HFF-Myc (cell line): Measurements from ENCODE around the gene NABP2.
A peak's percentile ranks its signal among the peaks of the same experiment; 100 is the strongest.

Source experiments
- DNase-seq: peaks from one replicate; pipeline ENCODE4 v3.0.0-alpha.2; 2011; ENCODE audit warnings: low read depth; ENCODE audit errors: extremely low read depth
- H3K4me3 ChIP-seq: replicated peaks from 2 replicates; pipeline ENCODE4 v1.5.1; 2011; ENCODE audit warnings: low read depth, mild to moderate bottlenecking, control low read depth, low read length
- CTCF ChIP-seq: IDR thresholded peaks from 2 replicates; pipeline ENCODE4 v1.5.1; 2012; ENCODE audit warnings: mild to moderate bottlenecking, low read depth, low read length, control low read depth; ENCODE audit errors: missing control alignments

The NABP2 gene

GRCh38 chr12:56221757-56222530 lies 2.2 kb upstream of the NABP2 start, which contains the start of gene RNF41:
RNF41 (minus strand) TSS chr12:56221922; CDS start chr12:56214047, 7,875 bp downstream.
- peak; percentile 92 for DNase-seq
- TF ChIP-seq CTCF = no peak
- peak within 1 kb of the TSS; percentile 89 for H3K4me3 ChIP-seq

DNA sequence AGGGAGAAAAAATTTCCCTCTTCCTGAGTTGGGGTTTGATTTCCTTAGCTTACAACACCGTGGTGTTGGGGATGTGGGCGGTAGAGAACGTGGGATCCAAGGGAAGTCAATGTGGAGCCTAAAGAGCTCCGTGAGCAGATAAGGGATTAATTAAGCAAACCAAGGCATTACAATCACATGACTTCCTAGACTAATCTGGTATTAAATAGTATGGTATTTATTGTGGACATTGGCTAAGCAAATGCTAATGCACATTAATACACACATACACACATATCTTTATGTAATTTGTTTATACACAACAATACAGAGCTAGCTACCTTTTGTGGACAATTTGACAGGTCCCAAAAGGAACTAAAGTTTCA lies 1.6 kb upstream of the NABP2 start:
- DNase-seq = no peak
- no peak for TF ChIP-seq CTCF
- peak overlapping the region; percentile 89 for H3K4me3 ChIP-seq

DNA sequence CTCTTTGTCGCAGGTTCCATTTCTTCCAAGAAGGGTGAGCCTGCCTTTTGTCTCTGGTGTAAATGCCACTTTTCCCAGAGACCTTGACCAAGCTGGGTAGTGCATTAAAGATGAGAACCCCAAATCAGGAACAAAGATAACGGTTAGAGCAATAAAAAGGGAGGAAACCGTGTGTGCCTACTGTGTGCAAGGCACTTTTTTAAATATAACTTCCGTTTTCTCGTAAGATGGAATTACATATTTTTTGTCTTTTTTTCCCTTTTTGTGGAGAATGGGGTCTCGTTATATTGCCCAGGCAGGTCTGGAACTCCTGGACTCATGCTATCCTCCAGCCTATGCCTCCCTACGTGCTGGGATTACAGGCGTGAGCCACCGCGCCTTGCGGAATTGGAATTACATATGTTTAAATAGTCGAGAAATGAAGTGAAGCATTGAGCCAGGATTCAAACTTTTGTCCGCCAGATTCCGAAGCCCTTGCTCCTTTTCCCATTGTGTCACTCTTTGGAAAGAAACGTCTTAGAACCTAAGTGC lies 506 bp upstream of the NABP2 start:
- TF ChIP-seq CTCF = no peak
- DNase-seq = no peak
- H3K4me3 ChIP-seq = 0 out of 2 replicates have a peak overlapping the region, but pooled peaks have one; percentile 10

DNA sequence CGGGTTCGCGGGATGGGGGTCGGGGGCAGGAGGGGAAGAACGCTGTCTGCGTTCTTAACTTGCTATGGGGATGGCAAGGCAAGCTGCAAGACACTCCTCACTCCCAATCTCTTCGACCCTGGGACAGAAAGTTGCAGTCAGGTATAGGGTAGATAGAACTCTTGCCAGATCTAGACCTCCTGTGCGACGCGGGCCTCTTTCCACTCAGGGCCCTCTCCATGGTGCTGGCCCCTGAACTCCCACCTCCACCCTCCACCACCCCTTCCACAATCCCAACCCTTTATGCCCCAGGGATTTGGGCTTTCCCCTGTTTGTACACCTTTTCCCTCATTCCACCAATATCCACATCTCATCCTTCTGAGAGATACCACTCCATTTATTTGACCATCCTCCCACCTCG lies 812 bp downstream of the NABP2 start:
- no peak for TF ChIP-seq CTCF
- no peak for DNase-seq
- H3K4me3 ChIP-seq = peak overlapping the region; percentile 73

DNA sequence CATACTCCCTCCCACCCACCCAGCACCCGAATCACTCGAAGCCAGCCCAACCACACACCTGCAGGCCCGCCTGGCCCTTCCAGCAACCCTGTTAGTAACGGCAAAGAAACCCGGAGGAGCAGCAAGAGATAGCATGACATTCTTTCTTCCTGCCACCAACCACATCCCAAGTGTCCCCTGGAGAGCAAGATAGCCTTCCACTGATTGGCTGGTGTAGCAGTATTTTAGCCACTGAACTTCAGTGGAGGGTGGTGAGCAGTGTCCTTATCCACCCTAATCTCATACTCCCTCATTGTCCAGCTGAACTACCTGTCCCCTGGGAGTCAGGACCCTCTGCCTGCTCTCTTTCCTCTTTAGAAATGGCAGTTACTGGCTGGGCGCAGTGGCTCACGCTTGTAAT lies 4.9 kb downstream of the NABP2 start:
- no peak for DNase-seq
- no peak overlapping the region for H3K4me3 ChIP-seq
- no peak for TF ChIP-seq CTCF

- no peak within 1 kb of the TSS for H3K4me3 ChIP-seq
- TF ChIP-seq CTCF = no peak
- DNase-seq = no peak
Observed at GRCh38 chr12:56229916-56230431, 5.8 kb downstream of the NABP2 start, which contains the start of gene SLC39A5. SLC39A5 (plus strand) TSS chr12:56230051; CDS start chr12:56231275, 1,224 bp downstream.
